Panc1 (cell line): Measurements from ENCODE around the gene NME3. TPM values are rescaled to one million over a fixed set of nuclear protein-coding genes. Genes with fewer than 3 reads are reported as not detected.

ENCODE experiments used
- ATAC-seq: fragments of 200-7000 bp; cut with Tn5 transposase; 2 replicates; pipeline ENCODE4 v1.9.1; 2020; ENCODE audit warnings: mild to moderate bottlenecking, moderate library complexity
- BruUV-seq: library from RNA; stranded (reverse); fragments of 400-500 nt; replicated peaks from 2 replicates; lab custom pipeline; 2021; lab: Mats Ljungman, UMichigan
- CTCF ChIA-PET: fragments of 300-600 bp; sonication (Branson Sonifier 250); formaldehyde crosslinking; loops from one replicate; lab custom pipeline; 2022; ENCODE audit warnings: antibody characterized with exemption; lab: Charles Lee
- POLR2A ChIA-PET: fragments of 300-600 bp; sonication (Branson Sonifier 250); formaldehyde crosslinking; loops from one replicate; lab custom pipeline; 2022; ENCODE audit warnings: antibody characterized with exemption; lab: Charles Lee
- DNase-seq: peaks from one replicate; pipeline ENCODE4 v3.0.0-alpha.2; 2010; ENCODE audit warnings: low read depth, low spot score
- H3K27ac ChIP-seq: 2 replicates; pipeline ENCODE4 v1.5.1; 2011; ENCODE audit warnings: mild to moderate bottlenecking, low read length, inconsistent platforms
- H3K27me3 ChIP-seq: fragments of 200-500 bp; sonication (Bioruptor generic); 2 replicates; pipeline ENCODE4 v1.6.0; 2014; ENCODE audit warnings: low read length, inconsistent platforms; ENCODE audit not compliant: control insufficient read depth, insufficient read depth
- H3K36me3 ChIP-seq: fragments of 200-500 bp; sonication (Bioruptor generic); 2 replicates; pipeline ENCODE4 v1.5.1; 2014; ENCODE audit warnings: inconsistent platforms, mild to moderate bottlenecking, low read length, moderate library complexity; ENCODE audit not compliant: control insufficient read depth, insufficient read depth
- H3K4me1 ChIP-seq: 2 replicates; pipeline ENCODE4 v1.5.1; 2011; ENCODE audit warnings: inconsistent platforms, mild to moderate bottlenecking, low read length, moderate library complexity; ENCODE audit not compliant: control insufficient read depth, insufficient read depth
- H3K4me3 ChIP-seq, 2 experiments: 2 replicates each; pipeline ENCODE4 v1.5.1; 2011 to 2012; ENCODE audit warnings: low read depth in 2 of 2, low read length in 2 of 2, mild to moderate bottlenecking in 2 of 2, inconsistent platforms in 1 of 2, moderate library complexity in 1 of 2
- H3K9me3 ChIP-seq: fragments of 200-500 bp; sonication (Bioruptor generic); 2 replicates; pipeline ENCODE4 v1.5.1; 2014; ENCODE audit warnings: low read depth, mild to moderate bottlenecking, inconsistent platforms, low read length, moderate library complexity; ENCODE audit not compliant: control insufficient read depth, insufficient read depth
- CTCF ChIP-seq: fragments of 450-650 bp; IDR thresholded peaks from 2 replicates; pipeline ENCODE4 v1.5.1; 2017; ENCODE audit warnings: mild to moderate bottlenecking
- POLR2AphosphoS5 ChIP-seq: IDR thresholded peaks from 2 replicates; pipeline ENCODE4 v1.6.1; 2012; ENCODE audit warnings: mild to moderate bottlenecking, low read depth, low read length, moderate library complexity
- REST ChIP-seq, 2 experiments: IDR thresholded peaks; 2 replicates each; pipeline ENCODE4 v1.6.1; 2011 to 2012; ENCODE audit warnings: low read depth in 2 of 2, control low read depth in 1 of 2, low read length in 1 of 2, mild to moderate bottlenecking in 1 of 2, moderate library complexity in 1 of 2; ENCODE audit not compliant: insufficient read depth in 1 of 2
- SIN3A ChIP-seq: IDR thresholded peaks from 2 replicates; pipeline ENCODE4 v1.6.1; 2012; ENCODE audit warnings: low read depth, mild to moderate bottlenecking, low read length, moderate library complexity, borderline replicate concordance; ENCODE audit not compliant: insufficient read depth
- TCF7L2 ChIP-seq: IDR thresholded peaks from 2 replicates; pipeline ENCODE4 v1.6.1; 2011; ENCODE audit warnings: mild to moderate bottlenecking, low read depth, low read length, inconsistent platforms
- in situ Hi-C: cut with HindIII; loops from 2 replicates; pipeline ENCODE4 v1.10.0; 2016; ENCODE audit warnings: low sequenced_read_pairs, low pct_unique_long_range_greater_than_20kb
- intact Hi-C: fragments of 100-400 bp; cut with micrococcal nuclease; formaldehyde crosslinking; loops from one replicate; pipeline ENCODE4 v1.10.0; 2022; ENCODE audit not compliant: unreplicated experiment
- total RNA-seq: library from RNA; stranded (reverse); gene quantifications from one replicate; pipeline ENCODE4 v1.2.1, GENCODE V29; 2021; ENCODE audit not compliant: unreplicated experiment

Gene NME3
- total RNA-seq, 1 experiment from 2014 or later, result 117 TPM

GRCh38 chr16:1775846-1776671 is 4.7 kb upstream of the NME3 start:
- Histone ChIP-seq H3K27ac (peak overlapping the region; percentile 17; the same call in 1 of the 2 replicates), H3K27me3 (no peaks in the 10 kb centered on the region), H3K36me3 (no peaks in the 10 kb centered on the region; the same call in 1 of the 2 replicates), H3K9me3 (no peaks in the 10 kb centered on the region), H3K4me3 (no peak overlapping the region), H3K4me1 (peaks cover 59% of the 10 kb centered on the region)
- ChIA-PET CTCF (no interaction called here), POLR2A (no interaction called here)
- intact Hi-C loops, result loop anchor here (10.0 kb wide), 1 partner anchor 1091 kb away; the partner anchor contains the start of genes JMJD8 and STUB1
- ATAC-seq (no peak), DNase-seq (no peak)
- BruUV-seq, result no TSS peak
- in situ Hi-C loops, result no loop called here
- TF ChIP-seq CTCF (no peak), POLR2AphosphoS5 (no peak), REST (IDR thresholded peaks at IDR 0.05; ENCODE audit: insufficient read depth in 1 of 2, low read depth in 2 of 2, low read length in 1 of 2) (no peak), TCF7L2 (no peak), SIN3A (no peak)

- in situ Hi-C loops, result no loop called here
- peak overlapping the region; percentile 95 for H3K27ac ChIP-seq
- no peaks in the 10 kb centered on the region for H3K9me3 ChIP-seq
- H3K27me3 ChIP-seq, result no peaks in the 10 kb centered on the region
- intact Hi-C loops, result loop anchor here (10.0 kb wide), 1 partner anchor 1090 kb away; the partner anchor contains the start of genes JMJD8 and STUB1
- peaks cover 53% of the 10 kb centered on the region for H3K4me1 ChIP-seq
- ChIA-PET POLR2A (no interaction called here), CTCF (interaction anchor here (0.5 kb wide), 1 partner anchor 162 kb away, joined by 4 read pairs; no protein-coding TSS in a partner anchor)
- BruUV-seq, result TSS peak; percentile 24
- H3K36me3 ChIP-seq, result no peaks in the 10 kb centered on the region; the same call in 1 of the 2 replicates
- TF ChIP-seq REST (IDR thresholded peaks at IDR 0.05; ENCODE audit: insufficient read depth in 1 of 2, low read depth in 2 of 2, low read length in 1 of 2) (no peak), POLR2AphosphoS5 (no peak), TCF7L2 (no peak), CTCF (no peak), SIN3A (no peak)
- ATAC-seq, result no peak
- H3K4me3 ChIP-seq, result no peak overlapping the region
- no peak for DNase-seq
Observed at GRCh38 chr16:1775006-1775845, 3.9 kb upstream of the NME3 start.
